IMR-90 (cell line): ENCODE results near the gene SPATA17. TPM values are rescaled to one million over a fixed set of nuclear protein-coding genes. Genes with fewer than 3 reads are reported as not detected.

Experiments used
- ATAC-seq: fragments of 200-7000 bp; cut with Tn5 transposase; 2 replicates; pipeline ENCODE4 v1.9.1; 2020; ENCODE audit warnings: low read depth, mild to moderate bottlenecking, moderate library complexity
- BruUV-seq: library from RNA; stranded (reverse); fragments of 400-500 nt; replicated peaks from 2 replicates; lab custom pipeline; 2021; lab: Mats Ljungman, UMichigan
- CTCF ChIA-PET: fragments of 300-600 bp; formaldehyde crosslinking; extraction: SDS; loops from one replicate; lab custom pipeline; 2021; ENCODE audit warnings: antibody characterized with exemption; lab: Yijun Ruan, JAX
- POLR2A ChIA-PET: fragments of 300-600 bp; sonication (Branson Sonifier 250); formaldehyde crosslinking; loops from one replicate; lab custom pipeline; 2022; ENCODE audit warnings: antibody characterized with exemption; ENCODE audit not compliant: unreplicated experiment; lab: Charles Lee
- DNase-seq: peaks from one replicate; pipeline ENCODE4 v3.0.0; 2013
- H2AFZ ChIP-seq: replicated peaks from 2 replicates; pipeline ENCODE3; 2013; ENCODE audit warnings: low read length, mild to moderate bottlenecking; ENCODE audit not compliant: poor library complexity
- H2AK5ac ChIP-seq: 2 replicates; pipeline ENCODE4 v1.6.1; 2013; ENCODE audit warnings: low read depth, low read length, inconsistent platforms
- H2AK9ac ChIP-seq: replicated peaks from 2 replicates; pipeline ENCODE3; 2013; ENCODE audit warnings: mild to moderate bottlenecking, low read depth, low read length, moderate library complexity; ENCODE audit not compliant: poor library complexity
- H2BK120ac ChIP-seq: 2 replicates; pipeline ENCODE4 v1.6.1; 2013; ENCODE audit warnings: low read depth, low read length, inconsistent platforms
- H2BK15ac ChIP-seq: 3 replicates; pipeline ENCODE4 v1.6.1; 2013; ENCODE audit warnings: low read depth, low read length, inconsistent platforms
- H2BK20ac ChIP-seq: 2 replicates; pipeline ENCODE4 v1.6.1; 2013; ENCODE audit warnings: low read depth, mild to moderate bottlenecking, inconsistent platforms, low read length, moderate library complexity
- H2BK5ac ChIP-seq: 2 replicates; pipeline ENCODE4 v1.6.1; 2013; ENCODE audit warnings: mild to moderate bottlenecking, low read depth, low read length, inconsistent platforms; ENCODE audit not compliant: poor library complexity, severe bottlenecking
- H3K14ac ChIP-seq: replicated peaks from 2 replicates; pipeline ENCODE4 v1.6.1; 2013; ENCODE audit warnings: low read depth, low read length, inconsistent platforms
- H3K18ac ChIP-seq: 2 replicates; pipeline ENCODE4 v1.6.1; 2013; ENCODE audit warnings: low read depth, low read length, control low read depth
- H3K23ac ChIP-seq: 2 replicates; pipeline ENCODE4 v1.6.1; 2013; ENCODE audit warnings: low read depth, low read length, inconsistent platforms
- H3K27ac ChIP-seq: 2 replicates; pipeline ENCODE4 v1.5.1; 2013; ENCODE audit warnings: mild to moderate bottlenecking, control low read depth, low read length; ENCODE audit not compliant: insufficient read depth
- H3K27me3 ChIP-seq: 2 replicates; pipeline ENCODE4 v1.6.1; 2013; ENCODE audit warnings: low read length; ENCODE audit not compliant: control insufficient read depth, insufficient read depth
- H3K36me3 ChIP-seq: 2 replicates; pipeline ENCODE4 v1.6.1; 2013; ENCODE audit warnings: low read length, mixed read lengths; ENCODE audit not compliant: control insufficient read depth, insufficient read depth
- H3K4ac ChIP-seq: 2 replicates; pipeline ENCODE4 v1.6.1; 2013; ENCODE audit warnings: low read depth, low read length, inconsistent platforms
- H3K4me1 ChIP-seq: 2 replicates; pipeline ENCODE4 v1.6.1; 2013; ENCODE audit warnings: low read length, mixed read lengths; ENCODE audit not compliant: control insufficient read depth, insufficient read depth
- H3K4me2 ChIP-seq: 2 replicates; pipeline ENCODE4 v1.6.1; 2013; ENCODE audit warnings: low read depth, mild to moderate bottlenecking, control low read depth, low read length, moderate library complexity
- H3K4me3 ChIP-seq: 2 replicates; pipeline ENCODE4 v1.5.1; 2013; ENCODE audit warnings: low read depth, mild to moderate bottlenecking, control low read depth, low read length, moderate library complexity; ENCODE audit not compliant: insufficient read depth
- H3K56ac ChIP-seq: 2 replicates; pipeline ENCODE4 v1.6.1; 2013; ENCODE audit warnings: low read length, inconsistent platforms; ENCODE audit not compliant: insufficient read depth; ENCODE audit errors: extremely low read depth
- H3K79me1 ChIP-seq, 2 experiments: 2 replicates each; pipeline ENCODE4 v1.6.1; 2013; ENCODE audit warnings: low read length in 2 of 2, inconsistent platforms in 1 of 2, low read depth in 1 of 2
- H3K9ac ChIP-seq: 2 replicates; pipeline ENCODE4 v1.6.1; 2013; ENCODE audit warnings: low read depth, low read length, control low read depth
- H3K9me1 ChIP-seq: 2 replicates; pipeline ENCODE4 v1.6.1; 2013; ENCODE audit warnings: low read length, inconsistent platforms; ENCODE audit not compliant: insufficient read depth
- H3K9me3 ChIP-seq: 2 replicates; pipeline ENCODE4 v1.6.1; 2013; ENCODE audit warnings: low read length; ENCODE audit not compliant: control insufficient read depth, insufficient read depth
- H4K20me1 ChIP-seq: 2 replicates; pipeline ENCODE4 v1.6.1; 2013; ENCODE audit warnings: low read length, inconsistent platforms; ENCODE audit not compliant: insufficient read depth
- H4K5ac ChIP-seq: 2 replicates; pipeline ENCODE4 v1.6.1; 2013; ENCODE audit warnings: mild to moderate bottlenecking, low read depth, low read length, control low read depth
- H4K8ac ChIP-seq, 2 experiments: 2 replicates each; pipeline ENCODE4 v1.6.1; 2013; ENCODE audit warnings: low read depth in 2 of 2, low read length in 2 of 2, control low read depth in 1 of 2, inconsistent platforms in 1 of 2
- H4K91ac ChIP-seq: 2 replicates; pipeline ENCODE4 v1.6.1; 2013; ENCODE audit warnings: low read depth, low read length, inconsistent platforms; ENCODE audit not compliant: insufficient read depth
- BHLHE40 ChIP-seq: fragments of 150-350 bp; IDR thresholded peaks from 2 replicates; pipeline ENCODE4 v1.6.1; 2016; ENCODE audit warnings: mild to moderate bottlenecking, low read depth, low read length
- CHD1 ChIP-seq: IDR thresholded peaks from 2 replicates; pipeline ENCODE4 v1.6.1; 2012; ENCODE audit warnings: low read depth, low read length, improper control_type of control experiment
- FOS ChIP-seq: fragments of 150-350 bp; IDR thresholded peaks from 2 replicates; pipeline ENCODE4 v1.6.1; 2016; ENCODE audit warnings: low read depth, low read length
- MAFK ChIP-seq: IDR thresholded peaks from 2 replicates; pipeline ENCODE4 v1.6.1; 2012; ENCODE audit warnings: low read depth, low read length, improper control_type of control experiment
- MXI1 ChIP-seq: IDR thresholded peaks from 2 replicates; pipeline ENCODE4 v1.6.1; 2012; ENCODE audit warnings: low read depth, mild to moderate bottlenecking, low read length, moderate library complexity, borderline replicate concordance
- NFE2L2 ChIP-seq: fragments of 150-350 bp; IDR thresholded peaks from 2 replicates; pipeline ENCODE4 v1.6.1; 2016; ENCODE audit warnings: low read depth, mild to moderate bottlenecking, low read length
- RCOR1 ChIP-seq: IDR thresholded peaks from 2 replicates; pipeline ENCODE4 v1.6.1; 2012; ENCODE audit warnings: mild to moderate bottlenecking, low read length, improper control_type of control experiment; ENCODE audit not compliant: insufficient replicate concordance
- RFX5 ChIP-seq: IDR thresholded peaks from 2 replicates; pipeline ENCODE4 v1.8.0; 2012; ENCODE audit warnings: low read depth, mild to moderate bottlenecking, low read length, moderate library complexity
- WGBS, 2 experiments: methylation state at CpG; one replicate each; pipeline versions ENCODE4 v1.1.5 to v1.1.7; 2013; ENCODE audit warnings: missing lambda C conversion rate in 2 of 2; ENCODE audit not compliant: insufficient read length in 1 of 2; ENCODE audit errors: extremely low coverage in 2 of 2; 5-methylcytosine and 5-hydroxymethylcytosine counted together
- dilution Hi-C: fragments of 300-500 bp; cut with HindIII; formaldehyde crosslinking; loops from one replicate; pipeline ENCODE4 v1.14.3; 2018; ENCODE audit warnings: low sequenced_read_pairs; ENCODE audit not compliant: unreplicated experiment
- in situ Hi-C: fragments of 300-500 bp; cut with MboI; formaldehyde crosslinking; loops from 3 replicates; pipeline ENCODE4 v1.14.3; 2019; ENCODE audit warnings: low sequenced_read_pairs, inconsistent platforms, mixed read lengths
- intact Hi-C: fragments of 100-400 bp; cut with micrococcal nuclease; formaldehyde crosslinking; loops from 2 replicates; pipeline ENCODE4 v1.10.0; 2022
- polyA plus RNA-seq, 3 experiments: library from polyadenylated mRNA; depleted of rRNA; stranded (reverse); fragments of >200 nt; gene quantifications; 2 replicates each; pipeline ENCODE4 v1.2.3, GENCODE V29; 2012; ENCODE audit warnings: low replicate concordance in 1 of 3
- total RNA-seq: library from RNA; depleted of rRNA; stranded (reverse); fragments of >200 nt; gene quantifications from 2 replicates; pipeline ENCODE4 v1.2.3, GENCODE V29; 2012
- TF ChIP-seq, protein P1 (sequence below): conservative IDR thresholded peaks from 2 replicates; pipeline ENCODE4 v1.5.1; 2012; ENCODE audit warnings: mild to moderate bottlenecking, low read depth, low read length, improper control_type of control experiment

Gene SPATA17
- total and polyA plus RNA-seq, 2 of the 4 experiments (the other 2 are of a cell fraction), result 0.03 to 0.18 TPM

GRCh38 chr1:217776693-217777092 lies 145.5 kb downstream of the SPATA17 start:
- no TSS peak for BruUV-seq
- no peak overlapping the region for H4K8ac ChIP-seq

More at GRCh38 chr1:217776693-217777092, 145.5 kb downstream of the SPATA17 start:
- H3K56ac ChIP-seq, result no peak overlapping the region
- intact Hi-C loops (no loop called here), in situ Hi-C loops (no loop called here), dilution Hi-C loops (no loop called here)
- TF ChIP-seq RCOR1 (no peak), MXI1 (no peak), NFE2L2 (no peak), RFX5 (no peak), CHD1 (no peak), BHLHE40 (no peak), FOS (no peak), MAFK (no peak)
- TF ChIP-seq, protein P1, sequence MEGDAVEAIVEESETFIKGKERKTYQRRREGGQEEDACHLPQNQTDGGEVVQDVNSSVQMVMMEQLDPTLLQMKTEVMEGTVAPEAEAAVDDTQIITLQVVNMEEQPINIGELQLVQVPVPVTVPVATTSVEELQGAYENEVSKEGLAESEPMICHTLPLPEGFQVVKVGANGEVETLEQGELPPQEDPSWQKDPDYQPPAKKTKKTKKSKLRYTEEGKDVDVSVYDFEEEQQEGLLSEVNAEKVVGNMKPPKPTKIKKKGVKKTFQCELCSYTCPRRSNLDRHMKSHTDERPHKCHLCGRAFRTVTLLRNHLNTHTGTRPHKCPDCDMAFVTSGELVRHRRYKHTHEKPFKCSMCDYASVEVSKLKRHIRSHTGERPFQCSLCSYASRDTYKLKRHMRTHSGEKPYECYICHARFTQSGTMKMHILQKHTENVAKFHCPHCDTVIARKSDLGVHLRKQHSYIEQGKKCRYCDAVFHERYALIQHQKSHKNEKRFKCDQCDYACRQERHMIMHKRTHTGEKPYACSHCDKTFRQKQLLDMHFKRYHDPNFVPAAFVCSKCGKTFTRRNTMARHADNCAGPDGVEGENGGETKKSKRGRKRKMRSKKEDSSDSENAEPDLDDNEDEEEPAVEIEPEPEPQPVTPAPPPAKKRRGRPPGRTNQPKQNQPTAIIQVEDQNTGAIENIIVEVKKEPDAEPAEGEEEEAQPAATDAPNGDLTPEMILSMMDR, result no peak
- no peak for DNase-seq
- ATAC-seq, result no peak
- no peak overlapping the region for H4K91ac ChIP-seq
- H3K18ac ChIP-seq, result no peak overlapping the region
- no peak overlapping the region for H3K14ac ChIP-seq
- no peaks in the 10 kb centered on the region for H3K9me1 ChIP-seq
- no peak overlapping the region for H3K4me2 ChIP-seq
- H3K27ac ChIP-seq, result no peak overlapping the region
- H4K5ac ChIP-seq, result no peak overlapping the region
- no peak overlapping the region for H2AFZ ChIP-seq
- no peak overlapping the region for H3K23ac ChIP-seq
- H3K9me3 ChIP-seq, result no peaks in the 10 kb centered on the region
- H3K36me3 ChIP-seq, result no peaks in the 10 kb centered on the region
- H3K9ac ChIP-seq, result no peak overlapping the region
- ChIA-PET CTCF (no interaction called here), POLR2A (no interaction called here)
- H2BK5ac ChIP-seq, result no peak overlapping the region
- H3K4ac ChIP-seq, result no peak overlapping the region
- H2BK15ac ChIP-seq, result no peak overlapping the region
- no peak overlapping the region for H2AK5ac ChIP-seq
- H4K20me1 ChIP-seq, result no peaks in the 10 kb centered on the region
- no peaks in the 10 kb centered on the region for H3K79me1 ChIP-seq
- H3K27me3 ChIP-seq, result no peaks in the 10 kb centered on the region
- H3K4me3 ChIP-seq, result no peak overlapping the region
- no peaks in the 10 kb centered on the region for H3K4me1 ChIP-seq
- no peak overlapping the region for H2BK120ac ChIP-seq
- H2AK9ac ChIP-seq, result no peak overlapping the region
- H2BK20ac ChIP-seq, result no peak overlapping the region
- WGBS, 2 experiments, result no CpG with 5 or more reads among the region's 5 CpGs
